Measurements from ENCODE around the gene IGSF23. TPM values are rescaled to one million over a fixed set of nuclear protein-coding genes. Genes with fewer than 3 reads are reported as not detected.

IGSF23 gene
- total RNA-seq, 4 donors from 2014 or later, result not detected

GRCh38 chr19:44571830-44572580 is 41.4 kb upstream of the IGSF23 start:
- TF ChIP-seq POLR2A (IDR thresholded peaks at IDR 0.05) (no peak), CTCF (IDR thresholded peaks at IDR 0.05) (no peak)
- Histone ChIP-seq H3K4me3 (no peak overlapping the region), H3K36me3 (no peaks in the 10 kb centered on the region), H3K4me1 (no peaks in the 10 kb centered on the region), H3K27me3 (peaks cover 0 to 34% (median 0%) of the 10 kb centered on the region in 4 donors), H3K9me3 (no peaks in the 10 kb centered on the region), H3K27ac (no peak overlapping the region)
- intact Hi-C loops (cut with DNase I), result loop anchor here (10.0 kb wide), 1 partner anchor 253 kb away; no protein-coding TSS in a partner anchor
- WGBS, 2 donors, result 73 to 94% methylated on average over 3 to 5 of the region's 5 CpGs
- no peak for DNase-seq

GRCh38 chr19:44572581-44572900 is 40.8 kb upstream of the IGSF23 start:
- Histone ChIP-seq H3K4me3 (no peak overlapping the region), H3K36me3 (no peaks in the 10 kb centered on the region), H3K27me3 (peaks cover 0 to 30% (median 0%) of the 10 kb centered on the region in 4 donors), H3K27ac (no peak overlapping the region), H3K9me3 (no peaks in the 10 kb centered on the region), H3K4me1 (no peaks in the 10 kb centered on the region)
- DNase-seq, result no peak
- intact Hi-C loops (cut with DNase I), result loop anchor here (10.0 kb wide), 1 partner anchor 252 kb away; no protein-coding TSS in a partner anchor
- 55 to 61% methylated on average over 4 of the region's 4 CpGs for WGBS, 2 donors
- TF ChIP-seq CTCF (IDR thresholded peaks at IDR 0.05), result no peak

- no peaks in the 10 kb centered on the region for H3K36me3 ChIP-seq
- WGBS, 2 donors, result 88% methylated on average over 4 of the region's 4 CpGs
- intact Hi-C loops (cut with DNase I), result loop anchor here (10.0 kb wide), 1 partner anchor 252 kb away; no protein-coding TSS in a partner anchor
- no peaks in the 10 kb centered on the region for H3K4me1 ChIP-seq
- TF ChIP-seq CTCF (IDR thresholded peaks at IDR 0.05) (no peak), POLR2A (IDR thresholded peaks at IDR 0.05) (no peak)
- no peak overlapping the region for H3K4me3 ChIP-seq
- no peak for DNase-seq
- H3K27ac ChIP-seq, result no peak overlapping the region
- peaks cover 0 to 23% (median 0%) of the 10 kb centered on the region in 4 donors for H3K27me3 ChIP-seq
- H3K9me3 ChIP-seq, result no peaks in the 10 kb centered on the region
These were observed 40.2 kb upstream of the IGSF23 start for GRCh38 chr19:44573183-44573582.

GRCh38 chr19:44573627-44574026 is 39.7 kb upstream of the IGSF23 start:
- H3K27ac ChIP-seq, result no peak overlapping the region
- 62 to 76% methylated on average over 4 of the region's 4 CpGs for WGBS, 2 donors

More at GRCh38 chr19:44573627-44574026, 39.7 kb upstream of the IGSF23 start:
- Histone ChIP-seq H3K27me3 (peaks cover 0 to 19% (median 0%) of the 10 kb centered on the region in 4 donors), H3K4me1 (no peaks in the 10 kb centered on the region), H3K36me3 (no peaks in the 10 kb centered on the region), H3K4me3 (no peak overlapping the region), H3K9me3 (no peaks in the 10 kb centered on the region)
- TF ChIP-seq CTCF (IDR thresholded peaks at IDR 0.05) (no peak), POLR2A (IDR thresholded peaks at IDR 0.05) (no peak)
- intact Hi-C loops (cut with DNase I), result loop anchor here (10.0 kb wide), 1 partner anchor 251 kb away; no protein-coding TSS in a partner anchor
- no peak for DNase-seq
